ENCODE measurements around the gene MYO7A. TPM values are rescaled to one million over a fixed set of nuclear protein-coding genes. Genes with fewer than 3 reads are reported as not detected.

Gene MYO7A
- total and polyA plus RNA-seq, 2 experiments from 2014 or later: 0.48 to 1.6 TPM

DNA sequence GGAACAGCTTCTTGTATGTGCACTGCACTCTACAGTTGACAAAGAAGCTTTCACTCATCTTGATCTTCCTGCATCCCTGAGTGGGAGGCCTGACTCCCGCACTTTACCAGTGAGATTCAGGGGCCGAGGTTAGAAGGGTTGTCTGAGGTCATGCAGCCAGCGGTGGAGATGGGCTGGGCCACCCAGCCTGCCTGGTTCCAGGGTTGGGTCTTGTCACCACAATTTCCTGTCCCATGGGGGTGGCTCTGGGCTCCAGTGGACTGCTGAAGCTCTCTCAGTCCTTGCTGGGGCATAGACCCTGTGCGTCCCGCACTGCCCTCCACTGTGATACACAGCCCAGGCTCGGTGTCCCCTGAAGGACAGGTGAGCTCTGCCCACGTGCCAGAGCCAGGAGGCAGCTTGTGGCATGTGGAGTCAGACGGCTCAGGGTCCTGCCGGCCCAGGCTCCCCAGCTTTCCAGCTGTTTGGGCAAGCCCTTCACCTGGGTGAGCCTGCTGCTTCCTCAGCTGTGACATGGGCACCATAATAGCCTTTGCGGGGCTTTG lies 6.9 kb upstream of the MYO7A start:
- H3K9me3 ChIP-seq (ENCODE audit: low read depth): no peaks in the 10 kb centered on the region
- H3K4me3 ChIP-seq: no peak overlapping the region
- TF ChIP-seq, protein P1, sequence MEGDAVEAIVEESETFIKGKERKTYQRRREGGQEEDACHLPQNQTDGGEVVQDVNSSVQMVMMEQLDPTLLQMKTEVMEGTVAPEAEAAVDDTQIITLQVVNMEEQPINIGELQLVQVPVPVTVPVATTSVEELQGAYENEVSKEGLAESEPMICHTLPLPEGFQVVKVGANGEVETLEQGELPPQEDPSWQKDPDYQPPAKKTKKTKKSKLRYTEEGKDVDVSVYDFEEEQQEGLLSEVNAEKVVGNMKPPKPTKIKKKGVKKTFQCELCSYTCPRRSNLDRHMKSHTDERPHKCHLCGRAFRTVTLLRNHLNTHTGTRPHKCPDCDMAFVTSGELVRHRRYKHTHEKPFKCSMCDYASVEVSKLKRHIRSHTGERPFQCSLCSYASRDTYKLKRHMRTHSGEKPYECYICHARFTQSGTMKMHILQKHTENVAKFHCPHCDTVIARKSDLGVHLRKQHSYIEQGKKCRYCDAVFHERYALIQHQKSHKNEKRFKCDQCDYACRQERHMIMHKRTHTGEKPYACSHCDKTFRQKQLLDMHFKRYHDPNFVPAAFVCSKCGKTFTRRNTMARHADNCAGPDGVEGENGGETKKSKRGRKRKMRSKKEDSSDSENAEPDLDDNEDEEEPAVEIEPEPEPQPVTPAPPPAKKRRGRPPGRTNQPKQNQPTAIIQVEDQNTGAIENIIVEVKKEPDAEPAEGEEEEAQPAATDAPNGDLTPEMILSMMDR (IDR thresholded peaks at IDR 0.05; ENCODE audit: low read depth, low read length): no peak
- DNase-seq (ENCODE audit: low read depth in 1 of 2, low spot score in 1 of 2): no peak
- no peaks in the 10 kb centered on the region for H3K27me3 ChIP-seq
- H3K27ac ChIP-seq: no peak overlapping the region
- no peaks in the 10 kb centered on the region for H3K36me3 ChIP-seq
- no peaks in the 10 kb centered on the region for H3K4me1 ChIP-seq (ENCODE audit: low read depth)

DNA sequence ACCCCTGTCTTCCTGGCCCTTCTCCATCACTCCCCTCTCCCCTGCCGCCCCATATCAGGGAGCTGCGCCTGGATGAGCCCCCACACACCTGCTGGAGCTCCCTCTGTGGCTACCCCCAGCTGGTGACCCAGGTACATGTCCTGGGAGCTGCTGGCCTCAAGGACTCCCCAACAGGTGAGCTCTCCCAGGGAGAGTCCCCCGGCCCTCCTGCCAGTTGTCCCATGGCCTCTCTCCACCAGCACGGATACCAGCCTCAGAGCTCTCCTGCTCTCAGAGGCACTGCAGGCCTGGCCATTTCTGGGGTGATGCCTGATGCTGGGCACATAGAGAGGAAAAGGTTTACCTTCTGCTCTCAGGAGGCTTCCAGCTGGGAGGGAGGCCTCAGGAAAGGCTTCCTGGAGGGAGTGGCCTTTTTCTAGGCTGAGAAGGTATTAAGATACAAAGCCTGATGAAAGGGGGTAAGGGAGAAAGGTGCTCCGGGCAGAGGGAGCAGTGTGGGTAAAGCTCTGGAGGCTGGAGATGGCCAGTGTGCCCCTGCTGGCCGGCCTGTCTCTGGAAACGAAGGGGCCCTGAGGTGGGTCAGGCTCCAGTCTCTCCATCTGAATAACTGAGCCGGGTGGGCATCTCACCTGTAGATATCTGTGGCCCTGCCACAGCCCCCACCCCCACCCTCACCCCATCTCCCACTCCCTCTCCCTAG lies 6.0 kb upstream of the MYO7A start:
- H3K27me3 ChIP-seq: no peaks in the 10 kb centered on the region
- no peaks in the 10 kb centered on the region for H3K4me1 ChIP-seq (ENCODE audit: low read depth)
- H3K36me3 ChIP-seq: no peaks in the 10 kb centered on the region
- no peak overlapping the region for H3K27ac ChIP-seq
- H3K9me3 ChIP-seq (ENCODE audit: low read depth): no peaks in the 10 kb centered on the region
- TF ChIP-seq, protein P1 (IDR thresholded peaks at IDR 0.05; ENCODE audit: low read depth, low read length): no peak
- no peak overlapping the region for H3K4me3 ChIP-seq
- no peak for DNase-seq (ENCODE audit: low read depth in 1 of 2, low spot score in 1 of 2)

DNA sequence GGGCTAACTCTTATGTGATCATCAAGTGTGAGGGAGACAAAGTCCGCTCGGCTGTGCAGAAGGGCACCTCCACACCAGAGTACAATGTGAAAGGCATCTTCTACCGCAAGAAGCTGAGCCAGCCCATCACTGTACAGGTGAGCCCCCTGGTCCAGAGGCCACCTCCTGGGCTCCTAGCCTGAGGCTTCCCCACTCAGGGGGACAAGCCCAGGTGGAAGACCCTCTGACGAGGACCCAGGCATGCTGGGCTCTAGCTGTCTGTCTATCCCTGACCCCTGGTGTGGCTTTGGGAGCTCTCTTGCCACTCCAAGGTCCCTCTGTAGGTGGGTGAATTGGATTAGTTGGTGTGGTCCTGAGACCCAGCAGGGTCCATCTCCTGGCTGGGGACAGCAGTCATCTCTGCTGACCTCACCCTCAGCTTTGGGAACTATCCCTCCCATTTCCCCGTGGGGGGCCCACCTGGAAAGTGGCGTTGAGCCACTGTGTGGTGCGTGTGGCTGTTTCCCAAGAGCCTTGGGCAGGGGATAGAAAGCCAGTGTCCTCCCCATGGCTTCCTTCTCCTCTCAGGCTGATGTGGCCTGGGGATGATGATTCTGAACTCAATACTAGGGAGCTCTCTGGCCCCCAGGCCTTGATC lies 5.4 kb upstream of the MYO7A start:
- H3K9me3 ChIP-seq (ENCODE audit: low read depth): no peaks in the 10 kb centered on the region
- no peak overlapping the region for H3K4me3 ChIP-seq
- TF ChIP-seq, protein P1 (IDR thresholded peaks at IDR 0.05; ENCODE audit: low read depth, low read length): no peak
- peaks cover 4% of the 10 kb centered on the region for H3K4me1 ChIP-seq (ENCODE audit: low read depth)
- DNase-seq (ENCODE audit: low read depth in 1 of 2, low spot score in 1 of 2): no peak
- no peaks in the 10 kb centered on the region for H3K36me3 ChIP-seq
- H3K27ac ChIP-seq: no peak overlapping the region
- no peaks in the 10 kb centered on the region for H3K27me3 ChIP-seq

DNA sequence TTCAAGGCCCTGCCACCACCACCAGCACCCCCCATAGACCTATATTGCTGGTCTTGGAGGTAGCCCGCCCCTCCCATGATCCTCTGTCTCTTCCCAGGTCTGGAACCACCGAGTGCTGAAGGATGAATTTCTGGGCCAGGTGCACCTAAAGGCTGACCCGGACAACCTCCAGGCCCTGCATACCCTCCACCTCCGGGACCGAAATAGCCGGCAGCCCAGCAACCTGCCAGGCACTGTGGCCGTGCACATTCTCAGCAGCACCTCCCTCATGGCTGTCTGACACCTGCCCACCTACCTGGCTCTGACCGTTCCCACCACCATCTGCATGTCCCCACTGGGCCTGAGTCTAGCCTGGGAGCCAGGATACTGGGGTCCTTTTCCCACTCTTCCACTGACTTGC lies 4.5 kb upstream of the MYO7A start:
- Histone ChIP-seq H3K27ac (no peak overlapping the region), H3K9me3 (ENCODE audit: low read depth) (no peaks in the 10 kb centered on the region), H3K4me3 (no peak overlapping the region), H3K36me3 (no peaks in the 10 kb centered on the region), H3K27me3 (no peaks in the 10 kb centered on the region), H3K4me1 (ENCODE audit: low read depth) (peaks cover 6% of the 10 kb centered on the region)
- TF ChIP-seq, protein P1 (IDR thresholded peaks at IDR 0.05; ENCODE audit: low read depth, low read length): no peak
- no peak for DNase-seq (ENCODE audit: low read depth in 1 of 2, low spot score in 1 of 2)

DNA sequence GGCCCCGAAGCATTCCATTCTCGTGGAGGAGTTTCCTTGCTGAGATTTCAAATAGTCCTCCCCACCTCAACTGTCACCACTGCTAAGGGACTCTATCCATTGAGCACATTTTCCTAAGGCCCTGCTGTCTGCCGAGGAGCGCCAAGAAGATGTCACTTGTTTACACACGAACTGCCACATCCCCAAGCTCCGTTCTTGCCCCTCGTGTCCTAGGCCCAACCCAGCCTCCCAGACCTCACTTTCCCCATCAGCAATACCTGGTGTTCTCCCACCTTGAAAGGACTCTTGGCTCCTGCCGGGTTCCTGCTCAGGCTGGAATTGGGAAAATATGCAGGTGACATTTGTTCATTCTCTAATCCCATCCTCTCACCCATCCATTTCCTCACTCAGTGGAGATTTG lies 4.0 kb upstream of the MYO7A start:
- TF ChIP-seq, protein P1 (IDR thresholded peaks at IDR 0.05; ENCODE audit: low read depth, low read length): no peak
- H3K27me3 ChIP-seq: no peaks in the 10 kb centered on the region
- no peak for DNase-seq (ENCODE audit: low read depth in 1 of 2, low spot score in 1 of 2)
- no peak overlapping the region for H3K27ac ChIP-seq
- H3K4me1 ChIP-seq (ENCODE audit: low read depth): peaks cover 6% of the 10 kb centered on the region
- no peak overlapping the region for H3K4me3 ChIP-seq
- no peaks in the 10 kb centered on the region for H3K36me3 ChIP-seq
- no peaks in the 10 kb centered on the region for H3K9me3 ChIP-seq (ENCODE audit: low read depth)

Data from cardiac muscle cell (in vitro differentiated cells and primary cell).